ENCODE results near the gene HECW1.

- no peak for TF ChIP-seq POLR2AphosphoS5 (IDR thresholded peaks at IDR 0.05; ENCODE audit: low read depth)
- no peak for TF ChIP-seq CTCF (conservative IDR thresholded peaks at IDR 0.05; ENCODE audit: low read depth in 2 of 2)
- TF ChIP-seq EZH2phosphoT487 (IDR thresholded peaks at IDR 0.05; ENCODE audit: unreplicated experiment): no peak
- no peak for TF ChIP-seq CREB1 (CRISPR knock-in tag; IDR thresholded peaks at IDR 0.05; ENCODE audit: low read depth)
Measured at GRCh38 chr7:43496596-43496995, 384.1 kb downstream of the HECW1 start.
